Measurements from ENCODE around the gene HLA-DMA.
A peak's percentile ranks its signal among the peaks of the same experiment; 100 is the strongest.

HLA-DMA gene

GRCh38 chr6:32973144-32974015, 20.5 kb upstream of the HLA-DMA start:
- Mint-ChIP-seq H3K9me3 (no peaks in the 10 kb centered on the region), H3K27me3 (ENCODE audit: low read depth, poor library complexity) (peaks cover 10% of the 10 kb centered on the region), H3K4me3 (peak overlapping the region; percentile 98), H3K27ac (peak overlapping the region; percentile 100), H3K4me1 (peaks cover 41% of the 10 kb centered on the region), H3K36me3 (ENCODE audit: low read depth) (peaks cover 63% of the 10 kb centered on the region)
- peak; percentile 56 for DNase-seq
- no peak for TF ChIP-seq CTCF (IDR thresholded peaks at IDR 0.05)

- H3K27ac Mint-ChIP-seq, result peak overlapping the region; percentile 100
Observed at GRCh38 chr6:32972353-32973143, 19.7 kb upstream of the HLA-DMA start.

GRCh38 chr6:32971581-32972352, 18.9 kb upstream of the HLA-DMA start:
- DNase-seq, result peak; percentile 99
- peak overlapping the region; percentile 100 for H3K27ac Mint-ChIP-seq
- peaks cover 47% of the 10 kb centered on the region for H3K36me3 Mint-ChIP-seq (ENCODE audit: low read depth)
- peak overlapping the region; percentile 98 for H3K4me3 Mint-ChIP-seq
- no peak for TF ChIP-seq CTCF (IDR thresholded peaks at IDR 0.05)
- no peaks in the 10 kb centered on the region for H3K9me3 Mint-ChIP-seq
- H3K27me3 Mint-ChIP-seq (ENCODE audit: low read depth, poor library complexity), result peaks cover 10% of the 10 kb centered on the region
- H3K4me1 Mint-ChIP-seq, result peaks cover 36% of the 10 kb centered on the region

More at GRCh38 chr6:32972353-32973143, 19.7 kb upstream of the HLA-DMA start:
- Mint-ChIP-seq H3K9me3 (no peaks in the 10 kb centered on the region), H3K4me1 (peaks cover 36% of the 10 kb centered on the region), H3K4me3 (peak overlapping the region; percentile 98), H3K27me3 (ENCODE audit: low read depth, poor library complexity) (peaks cover 10% of the 10 kb centered on the region), H3K36me3 (ENCODE audit: low read depth) (peaks cover 54% of the 10 kb centered on the region)
- TF ChIP-seq CTCF (IDR thresholded peaks at IDR 0.05), result no peak
- DNase-seq, result no peak

- peaks cover 8% of the 10 kb centered on the region for H3K27me3 Mint-ChIP-seq (ENCODE audit: low read depth, poor library complexity)
- H3K9me3 Mint-ChIP-seq, result no peaks in the 10 kb centered on the region
- H3K27ac Mint-ChIP-seq, result peak overlapping the region; percentile 100
- peak overlapping the region; percentile 98 for H3K4me3 Mint-ChIP-seq
- no peak for DNase-seq
- no peak for TF ChIP-seq CTCF (IDR thresholded peaks at IDR 0.05)
- H3K4me1 Mint-ChIP-seq, result peaks cover 36% of the 10 kb centered on the region
- H3K36me3 Mint-ChIP-seq (ENCODE audit: low read depth), result peaks cover 41% of the 10 kb centered on the region
Observed at GRCh38 chr6:32971242-32971580, 18.3 kb upstream of the HLA-DMA start.

- Mint-ChIP-seq H3K27ac (peak overlapping the region; percentile 100), H3K4me3 (peak overlapping the region; percentile 98), H3K9me3 (no peaks in the 10 kb centered on the region), H3K27me3 (ENCODE audit: low read depth, poor library complexity) (peaks cover 8% of the 10 kb centered on the region), H3K36me3 (ENCODE audit: low read depth) (peaks cover 35% of the 10 kb centered on the region), H3K4me1 (peaks cover 36% of the 10 kb centered on the region)
- no peak for TF ChIP-seq CTCF (IDR thresholded peaks at IDR 0.05)
- peak; percentile 67 for DNase-seq
Observed at GRCh38 chr6:32970413-32971241, 17.7 kb upstream of the HLA-DMA start.
